ENCODE data around the gene DACH1. TPM values are rescaled to one million over a fixed set of nuclear protein-coding genes. Genes with fewer than 3 reads are reported as not detected.

The DACH1 gene
- total RNA-seq, 1 experiment from 2014 or later: not detected

- ATAC-seq: no peak
- no peak for DNase-seq (ENCODE audit: low read depth, low spot score)
- H3K27me3 ChIP-seq (ENCODE audit: insufficient read depth, low read length): no peaks in the 10 kb centered on the region
- H3K9me3 ChIP-seq (ENCODE audit: control insufficient read depth in 1 of 2, insufficient read depth in 1 of 2, low read depth in 1 of 2, low read length in 2 of 2): no peaks in the 10 kb centered on the region
- no peaks in the 10 kb centered on the region for H3K79me2 ChIP-seq (ENCODE audit: insufficient read depth, low read length)
- ChIA-PET RAD21 (ENCODE audit: low non-redundant PET in 1 of 2, low total read pairs in 2 of 2, uncharacterized antibody in 2 of 2, unreplicated experiment in 2 of 2) (no interaction called here), CTCF (no interaction called here), POLR2A (no interaction called here)
- no TSS peak for BruUV-seq (replicated peaks)
- no peak overlapping the region for H3K4me3 ChIP-seq (replicated peaks in 1 of 2; ENCODE audit: low read depth in 1 of 2, low read length in 2 of 2)
- H3K27ac ChIP-seq (ENCODE audit: low read depth, low read length): no peak overlapping the region
- no peak for TF ChIP-seq SIN3A (IDR thresholded peaks at IDR 0.05; ENCODE audit: low read depth)
- no peak for TF ChIP-seq CTCF (IDR thresholded peaks at IDR 0.05 in 2 of 3, conservative IDR thresholded peaks at IDR 0.05 in 1 of 3; ENCODE audit: borderline replicate concordance in 1 of 3, insufficient read depth in 1 of 3, low read depth in 2 of 3, low read length in 2 of 3)
- TF ChIP-seq ZFX (IDR thresholded peaks at IDR 0.05): no peak
- no peak for TF ChIP-seq ELF1 (IDR thresholded peaks at IDR 0.05; ENCODE audit: borderline replicate concordance, low read depth)
- TF ChIP-seq EGR1 (IDR thresholded peaks at IDR 0.05; ENCODE audit: low read depth): no peak
- no peak for TF ChIP-seq RAD21 (IDR thresholded peaks at IDR 0.05; ENCODE audit: low read depth)
- TF ChIP-seq SRF (IDR thresholded peaks at IDR 0.05; ENCODE audit: low read depth): no peak
- TF ChIP-seq MAX (IDR thresholded peaks at IDR 0.05): no peak
- TF ChIP-seq EZH2phosphoT487 (IDR thresholded peaks at IDR 0.05; ENCODE audit: borderline replicate concordance): no peak
- intact Hi-C loops (cut with micrococcal nuclease): no loop called here
- H3K9me2 ChIP-seq (ENCODE audit: insufficient read depth): no peaks in the 10 kb centered on the region
- no peaks in the 10 kb centered on the region for H3K4me1 ChIP-seq (ENCODE audit: control insufficient read depth in 1 of 2, insufficient read depth in 2 of 2, low read length in 2 of 2)
- no peaks in the 10 kb centered on the region for H4K20me1 ChIP-seq (ENCODE audit: insufficient read depth)
- no peak overlapping the region for H2AFZ ChIP-seq (ENCODE audit: low read depth, low read length, poor library complexity, severe bottlenecking)
- no peak overlapping the region for H3K9ac ChIP-seq (ENCODE audit: low read length)
- H3K4me2 ChIP-seq (ENCODE audit: low read length): no peak overlapping the region
- H3K36me3 ChIP-seq (ENCODE audit: control insufficient read depth in 1 of 2, insufficient read depth in 2 of 2, low read length in 2 of 2): no peaks in the 10 kb centered on the region
Measured at GRCh38 chr13:71856548-71857043, 10.4 kb downstream of the DACH1 start.

GRCh38 chr13:71854401-71854800 is 12.6 kb downstream of the DACH1 start:
- intact Hi-C loops (cut with micrococcal nuclease): no loop called here
- RAD21 ChIA-PET (ENCODE audit: low non-redundant PET in 1 of 2, low total read pairs in 2 of 2, uncharacterized antibody in 2 of 2, unreplicated experiment in 2 of 2): no interaction called here
- BruUV-seq (replicated peaks): no TSS peak

More at GRCh38 chr13:71854401-71854800, 12.6 kb downstream of the DACH1 start:
- H3K4me3 ChIP-seq (replicated peaks in 1 of 2; ENCODE audit: low read depth in 1 of 2, low read length in 2 of 2): no peak overlapping the region
- H3K9me2 ChIP-seq (ENCODE audit: insufficient read depth): no peaks in the 10 kb centered on the region
- H3K4me1 ChIP-seq (ENCODE audit: control insufficient read depth in 1 of 2, insufficient read depth in 2 of 2, low read length in 2 of 2): no peaks in the 10 kb centered on the region
- H2AFZ ChIP-seq (ENCODE audit: low read depth, low read length, poor library complexity, severe bottlenecking): no peak overlapping the region
- 0 out of 4 replicates have a peak, but pooled peaks cover 0 to 5% of the 10 kb centered on the region in 2 experiments for H3K9me3 ChIP-seq (ENCODE audit: control insufficient read depth in 1 of 2, insufficient read depth in 1 of 2, low read depth in 1 of 2, low read length in 2 of 2)
- H3K36me3 ChIP-seq (ENCODE audit: control insufficient read depth in 1 of 2, insufficient read depth in 2 of 2, low read length in 2 of 2): no peaks in the 10 kb centered on the region
- TF ChIP-seq ELF1 (IDR thresholded peaks at IDR 0.05; ENCODE audit: borderline replicate concordance, low read depth): no peak
- TF ChIP-seq CTCF (IDR thresholded peaks at IDR 0.05 in 2 of 3, conservative IDR thresholded peaks at IDR 0.05 in 1 of 3; ENCODE audit: borderline replicate concordance in 1 of 3, insufficient read depth in 1 of 3, low read depth in 2 of 3, low read length in 2 of 3): no peak
- TF ChIP-seq SP1 (IDR thresholded peaks at IDR 0.05; ENCODE audit: low read depth): no peak
- TF ChIP-seq FOSL1 (IDR thresholded peaks at IDR 0.05; ENCODE audit: low read depth): no peak
- TF ChIP-seq RAD21 (IDR thresholded peaks at IDR 0.05; ENCODE audit: low read depth): no peak
- no peak for TF ChIP-seq POLR2A (IDR thresholded peaks at IDR 0.05; ENCODE audit: borderline replicate concordance, extremely low read depth, insufficient read depth, insufficient read length)
- no peak for TF ChIP-seq EZH2phosphoT487 (IDR thresholded peaks at IDR 0.05; ENCODE audit: borderline replicate concordance)
- no peak for TF ChIP-seq YY1 (IDR thresholded peaks at IDR 0.05; ENCODE audit: extremely low read depth, insufficient replicate concordance, low read depth, low read length)
- no peak for TF ChIP-seq EGR1 (IDR thresholded peaks at IDR 0.05; ENCODE audit: low read depth)
- no peak for TF ChIP-seq ZNF274 (IDR thresholded peaks at IDR 0.05; ENCODE audit: low read depth, low read length)
- no peak for TF ChIP-seq POLR2AphosphoS5 (IDR thresholded peaks at IDR 0.05; ENCODE audit: low read depth, low read length)
- H3K27ac ChIP-seq (ENCODE audit: low read depth, low read length): no peak overlapping the region
- ChIA-PET CTCF (no interaction called here), POLR2A (no interaction called here)
- H3K79me2 ChIP-seq (ENCODE audit: insufficient read depth, low read length): no peaks in the 10 kb centered on the region
- DNase-seq (ENCODE audit: low read depth, low spot score): no peak
- H3K4me2 ChIP-seq (ENCODE audit: low read length): no peak overlapping the region
- H4K20me1 ChIP-seq (ENCODE audit: insufficient read depth): no peaks in the 10 kb centered on the region
- no peak overlapping the region for H3K9ac ChIP-seq (ENCODE audit: low read length)
- H3K27me3 ChIP-seq (ENCODE audit: insufficient read depth, low read length): no peaks in the 10 kb centered on the region
- ATAC-seq: no peak

Data from HCT116 (cell line).